Mesenchymal stem cell (in vitro differentiated cells and primary cell): ENCODE data around the gene NTHL1.

Experiments
- DNase-seq: peaks from one replicate; pipeline ENCODE4 v3.0.0-alpha.2; 2013
- H2AFZ ChIP-seq: one replicate; pipeline ENCODE4 v1.6.1; 2013; ENCODE audit warnings: low read depth, mild to moderate bottlenecking, control low read depth, inconsistent platforms, low read length, moderate library complexity
- H2AK5ac ChIP-seq: 2 replicates; pipeline ENCODE4 v1.6.1; 2013; ENCODE audit warnings: low read length, moderate library complexity, mild to moderate bottlenecking, inconsistent platforms; ENCODE audit not compliant: severe bottlenecking
- H2BK120ac ChIP-seq: one replicate; pipeline ENCODE4 v1.6.1; 2013; ENCODE audit warnings: low read depth, mild to moderate bottlenecking, inconsistent platforms, low read length, moderate library complexity
- H2BK12ac ChIP-seq, 2 experiments: one replicate each; pipeline ENCODE4 v1.6.1; 2013; ENCODE audit warnings: inconsistent platforms in 2 of 2, low read length in 2 of 2, mild to moderate bottlenecking in 2 of 2, moderate library complexity in 2 of 2, control low read depth in 1 of 2
- H2BK15ac ChIP-seq: one replicate; pipeline ENCODE4 v1.6.1; 2013; ENCODE audit warnings: mild to moderate bottlenecking, low read depth, inconsistent platforms; ENCODE audit not compliant: poor library complexity, severe bottlenecking
- H2BK5ac ChIP-seq: 2 replicates; pipeline ENCODE4 v1.6.1; 2013; ENCODE audit warnings: low read depth, mild to moderate bottlenecking, low read length, control low read depth, inconsistent platforms; ENCODE audit not compliant: poor library complexity, severe bottlenecking
- H3K14ac ChIP-seq, 2 experiments: one replicate each; pipeline ENCODE4 v1.6.1; 2013; ENCODE audit warnings: inconsistent platforms in 2 of 2, low read length in 2 of 2, control low read depth in 1 of 2, mild to moderate bottlenecking in 1 of 2, moderate library complexity in 1 of 2
- H3K18ac ChIP-seq, 2 experiments: one replicate each; pipeline ENCODE4 v1.6.1; 2013; ENCODE audit warnings: inconsistent platforms in 2 of 2, low read length in 2 of 2, control low read depth in 1 of 2, low read depth in 1 of 2, mild to moderate bottlenecking in 1 of 2
- H3K23ac ChIP-seq, 2 experiments: one replicate each; pipeline ENCODE4 v1.6.1; 2013; ENCODE audit warnings: inconsistent platforms in 2 of 2, low read length in 2 of 2, mild to moderate bottlenecking in 2 of 2, moderate library complexity in 2 of 2, control low read depth in 1 of 2
- H3K27ac ChIP-seq: 2 replicates; pipeline ENCODE4 v1.5.1; 2013; ENCODE audit warnings: mild to moderate bottlenecking, moderate library complexity, low read length, control low read depth, inconsistent platforms; ENCODE audit not compliant: poor library complexity, severe bottlenecking
- H3K27me3 ChIP-seq, 2 experiments: 2 replicates each; pipeline versions ENCODE4 v1.6.1 to v1.7.0; 2013; ENCODE audit warnings: low read length in 2 of 2, mild to moderate bottlenecking in 2 of 2, moderate library complexity in 2 of 2, control low read depth in 1 of 2, inconsistent platforms in 1 of 2; ENCODE audit not compliant: control insufficient read depth in 1 of 2, insufficient read depth in 1 of 2
- H3K36me3 ChIP-seq, 2 experiments: 2 replicates each; pipeline versions ENCODE4 v1.6.1 to v1.7.0; 2013; ENCODE audit warnings: low read length in 2 of 2, control low read depth in 1 of 2, inconsistent platforms in 1 of 2, low read depth in 1 of 2, mild to moderate bottlenecking in 1 of 2; ENCODE audit not compliant: insufficient read depth in 2 of 2, control insufficient read depth in 1 of 2
- H3K4ac ChIP-seq, 2 experiments: one replicate each; pipeline ENCODE4 v1.6.1; 2013; ENCODE audit warnings: inconsistent platforms in 2 of 2, low read length in 2 of 2, mild to moderate bottlenecking in 2 of 2, moderate library complexity in 2 of 2, control low read depth in 1 of 2, low read depth in 1 of 2
- H3K4me1 ChIP-seq: 2 replicates; pipeline ENCODE4 v1.6.1; 2013; ENCODE audit warnings: low read depth, low read length, control low read depth; ENCODE audit not compliant: control insufficient read depth, insufficient read depth
- H3K4me2 ChIP-seq: 2 replicates; pipeline ENCODE4 v1.6.1; 2013; ENCODE audit warnings: low read length, mild to moderate bottlenecking, inconsistent platforms; ENCODE audit not compliant: poor library complexity, severe bottlenecking
- H3K4me3 ChIP-seq, 2 experiments: 2 replicates each; pipeline versions ENCODE4 v1.5.1 to v1.7.0; 2013; ENCODE audit warnings: low read length in 2 of 2, mild to moderate bottlenecking in 2 of 2, control low read depth in 1 of 2, low read depth in 1 of 2; ENCODE audit not compliant: insufficient read depth in 1 of 2
- H3K79me1 ChIP-seq: replicated peaks from 2 replicates; pipeline ENCODE4 v1.6.1; 2013; ENCODE audit warnings: mild to moderate bottlenecking, control low read depth, low read length, inconsistent platforms; ENCODE audit not compliant: poor library complexity, severe bottlenecking
- H3K9ac ChIP-seq: 2 replicates; pipeline ENCODE4 v1.7.0; 2013; ENCODE audit warnings: mild to moderate bottlenecking, low read length, moderate library complexity
- H3K9me3 ChIP-seq: 2 replicates; pipeline ENCODE4 v1.7.0; 2013; ENCODE audit warnings: mild to moderate bottlenecking, low read length; ENCODE audit not compliant: control insufficient read depth
- H4K8ac ChIP-seq: one replicate; pipeline ENCODE4 v1.6.1; 2013; ENCODE audit warnings: inconsistent platforms, mild to moderate bottlenecking, low read length, moderate library complexity
- H4K91ac ChIP-seq: one replicate; pipeline ENCODE4 v1.6.1; 2013; ENCODE audit warnings: mild to moderate bottlenecking, low read length, inconsistent platforms
- WGBS: methylation state at CpG from one replicate; pipeline ENCODE4 v1.1.7; 2013; ENCODE audit warnings: mixed read lengths; 5-methylcytosine and 5-hydroxymethylcytosine counted together

Gene NTHL1

DNA sequence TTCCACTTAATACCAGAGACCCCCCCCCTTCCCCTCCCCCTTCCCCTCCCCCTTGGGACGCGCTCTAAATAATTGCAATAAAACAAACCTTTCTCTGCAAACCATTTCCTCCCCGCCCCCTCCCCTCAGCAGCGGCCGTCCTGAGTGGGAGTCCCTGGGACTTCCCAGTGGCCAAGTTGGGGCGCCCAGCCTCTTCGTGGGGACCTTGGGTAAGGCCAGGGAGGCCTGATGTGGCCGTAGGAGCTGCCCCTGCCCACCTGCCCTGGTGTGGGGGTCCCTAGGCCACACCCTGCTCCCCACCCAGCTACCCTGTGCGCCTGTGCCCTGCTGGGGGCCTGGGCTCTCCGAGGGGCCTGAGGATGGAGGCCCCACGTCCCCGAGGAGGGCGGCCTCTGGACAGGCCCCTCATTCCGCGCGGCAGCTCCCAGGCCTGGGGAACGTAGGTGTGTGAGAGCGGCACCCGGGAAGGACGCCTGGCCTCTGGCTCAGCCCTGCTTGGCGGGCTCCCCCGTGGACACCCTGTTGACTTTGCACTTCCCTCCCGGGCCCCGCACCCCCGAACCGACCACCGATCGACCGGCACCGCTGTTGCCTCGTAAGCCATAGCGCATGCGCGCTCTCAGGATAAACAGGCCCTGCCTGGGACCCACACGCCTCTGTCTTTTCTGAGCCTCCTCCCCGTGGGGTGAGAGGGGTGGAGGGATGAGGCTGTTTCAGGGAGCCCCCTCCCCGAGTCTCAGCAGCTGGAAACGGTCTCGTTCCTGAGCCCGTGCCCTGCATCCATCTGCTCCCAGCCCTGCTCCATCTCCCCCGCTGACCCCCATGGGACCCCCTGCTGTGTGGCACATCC is 9.0 kb downstream of the NTHL1 start:
- no peak for DNase-seq
- 71% methylated on average over 35 of the region's 41 CpGs for WGBS
- H3K27me3 ChIP-seq: no peaks in the 10 kb centered on the region
- peak overlapping the region; percentile 19 for H2AK5ac ChIP-seq
- no peak overlapping the region for H3K4me2 ChIP-seq
- no peaks in the 10 kb centered on the region for H3K9me3 ChIP-seq
- H2BK120ac ChIP-seq: peak overlapping the region; percentile 37
- H3K36me3 ChIP-seq: peaks cover 0 to 54% of the 10 kb centered on the region in 2 experiments
- H3K18ac ChIP-seq: peak overlapping the region; percentile 21 to 97
- no peak overlapping the region for H3K27ac ChIP-seq
- peak overlapping the region; percentile 8 for H2BK5ac ChIP-seq
- H2BK15ac ChIP-seq: peak overlapping the region; percentile 98
- H2BK12ac ChIP-seq: peak overlapping the region; percentile 41 to 94
- H3K23ac ChIP-seq: no peak overlapping the region
- H3K4me3 ChIP-seq: no peak overlapping the region
- H3K14ac ChIP-seq: no peak overlapping the region
- H3K79me1 ChIP-seq: peaks cover 10% of the 10 kb centered on the region
- H4K91ac ChIP-seq: peak overlapping the region; percentile 58
- H3K4ac ChIP-seq: peak overlapping the region; percentile 69 to 77
- no peak overlapping the region for H2AFZ ChIP-seq
- peak overlapping the region; percentile 71 for H4K8ac ChIP-seq
- peak overlapping the region; percentile 21 for H3K9ac ChIP-seq
- H3K4me1 ChIP-seq: peaks cover 91% of the 10 kb centered on the region

- H2BK12ac ChIP-seq: peak overlapping the region; percentile 34 to 86
- peak overlapping the region; percentile 87 for H2BK120ac ChIP-seq
- 82% methylated on average over 23 of the region's 29 CpGs for WGBS
- no peaks in the 10 kb centered on the region for H3K27me3 ChIP-seq
- no peak overlapping the region for H2BK5ac ChIP-seq
- H3K4me3 ChIP-seq: no peak overlapping the region
- H3K14ac ChIP-seq: peak overlapping the region in 1 of 2 experiments; percentile 62
- H2BK15ac ChIP-seq: no peak overlapping the region
- H3K4ac ChIP-seq: peak overlapping the region; percentile 51 to 63
- no peak overlapping the region for H3K9ac ChIP-seq
- no peak for DNase-seq
- peaks cover 91% of the 10 kb centered on the region for H3K4me1 ChIP-seq
- H3K79me1 ChIP-seq: peaks cover 10% of the 10 kb centered on the region
- peak overlapping the region; percentile 78 for H4K8ac ChIP-seq
- peak overlapping the region; percentile 4 for H2AK5ac ChIP-seq
- no peak overlapping the region for H3K4me2 ChIP-seq
- H2AFZ ChIP-seq: no peak overlapping the region
- no peaks in the 10 kb centered on the region for H3K9me3 ChIP-seq
- H3K27ac ChIP-seq: no peak overlapping the region
- no peak overlapping the region for H3K23ac ChIP-seq
- H3K18ac ChIP-seq: peak overlapping the region; percentile 58 to 64
- H3K36me3 ChIP-seq: peaks cover 0 to 47% of the 10 kb centered on the region in 2 experiments
- peak overlapping the region; percentile 83 for H4K91ac ChIP-seq
Observed at GRCh38 chr16:2037647-2038381, 9.8 kb downstream of the NTHL1 start.

DNA sequence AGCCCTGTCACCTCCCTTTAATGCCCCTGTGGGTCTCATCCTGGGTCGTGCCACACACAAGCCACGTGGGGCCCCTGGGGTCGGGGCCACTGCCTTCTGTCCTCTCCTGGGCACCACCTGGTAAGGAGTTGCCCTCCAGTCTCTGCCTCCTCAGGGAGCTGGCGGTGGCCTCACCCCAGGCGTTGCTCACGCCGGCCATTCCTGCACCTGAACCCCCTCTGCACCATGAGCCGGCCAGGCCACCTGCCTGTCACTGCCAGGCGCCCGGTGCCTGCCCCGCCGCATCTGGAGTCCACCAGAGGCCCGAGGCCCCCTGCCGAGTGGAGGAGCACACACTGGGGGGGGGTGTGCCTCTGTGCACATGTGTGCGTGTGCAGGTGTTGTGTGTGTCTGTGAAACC is 10.5 kb downstream of the NTHL1 start:
- H3K9me3 ChIP-seq: no peaks in the 10 kb centered on the region
- peaks cover 10% of the 10 kb centered on the region for H3K79me1 ChIP-seq
- H3K23ac ChIP-seq: no peak overlapping the region
- no peak overlapping the region for H2BK5ac ChIP-seq
- no peaks in the 10 kb centered on the region for H3K27me3 ChIP-seq
- no peak overlapping the region for H3K9ac ChIP-seq
- peak overlapping the region; percentile 4 for H2AK5ac ChIP-seq
- peak overlapping the region; percentile 53 for H2BK15ac ChIP-seq
- H2BK12ac ChIP-seq: peak overlapping the region; percentile 34 to 86
- H4K8ac ChIP-seq: no peak overlapping the region
- no peak overlapping the region for H3K27ac ChIP-seq
- H2BK120ac ChIP-seq: no peak overlapping the region
- H3K4me3 ChIP-seq: no peak overlapping the region
- DNase-seq: no peak
- 93% methylated on average over 15 of the region's 15 CpGs for WGBS
- no peak overlapping the region for H2AFZ ChIP-seq
- peak overlapping the region in 1 of 2 experiments; percentile 5 for H3K14ac ChIP-seq
- peaks cover 94% of the 10 kb centered on the region for H3K4me1 ChIP-seq
- H4K91ac ChIP-seq: no peak overlapping the region
- peak overlapping the region in 1 of 2 experiments; percentile 58 for H3K4ac ChIP-seq
- peak overlapping the region in 1 of 2 experiments; percentile 38 for H3K18ac ChIP-seq
- H3K4me2 ChIP-seq: no peak overlapping the region
- H3K36me3 ChIP-seq: peaks cover 0 to 53% of the 10 kb centered on the region in 2 experiments
